Lung (tissue), 12 donors: ENCODE results near the gene ABITRAM. TPM values are rescaled to one million over a fixed set of nuclear protein-coding genes. Genes with fewer than 3 reads are reported as not detected.
"Not testable (repeated sequence)": the region's sequence is repeated elsewhere in the genome, so short reads cannot be mapped to it uniquely, and the experiment has no call there.

ENCODE experiments used
- ATAC-seq: fragments of 200-7000 bp; cut with Tn5 transposase; one replicate; pipeline ENCODE4 v1.9.1; 2020; ENCODE audit warnings: moderate number of reproducible peaks; ENCODE audit not compliant: insufficient read depth, low FRiP score
- DNase-seq, 3 donors: peaks; one replicate each; pipeline ENCODE4 v3.0.0-alpha.2; 2013 to 2017
- H3K27ac ChIP-seq, 2 donors: one replicate each; pipeline ENCODE4 v1.5.1; 2013; ENCODE audit warnings: mild to moderate bottlenecking in 2 of 2, moderate library complexity in 2 of 2, control low read depth in 1 of 2, inconsistent platforms in 1 of 2, low read depth in 1 of 2, low read length in 1 of 2
- H3K27me3 ChIP-seq, 3 donors: one replicate each; pipeline ENCODE4 v1.5.1; 2013; ENCODE audit warnings: low read length in 2 of 3; ENCODE audit not compliant: control insufficient read depth in 3 of 3, insufficient read depth in 3 of 3
- H3K36me3 ChIP-seq, 4 donors: one replicate each; pipeline ENCODE4 v1.5.1; 2013; ENCODE audit warnings: low read length in 4 of 4, mild to moderate bottlenecking in 1 of 4, moderate library complexity in 1 of 4; ENCODE audit not compliant: control insufficient read depth in 4 of 4, insufficient read depth in 4 of 4
- H3K4me1 ChIP-seq, 5 donors: one replicate each; pipeline ENCODE4 v1.5.1; 2013; ENCODE audit warnings: low read length in 5 of 5, mild to moderate bottlenecking in 2 of 5, moderate library complexity in 1 of 5; ENCODE audit not compliant: control insufficient read depth in 5 of 5, insufficient read depth in 5 of 5
- H3K4me3 ChIP-seq: one replicate; pipeline ENCODE4 v1.5.1; 2013; ENCODE audit warnings: mild to moderate bottlenecking, control low read depth, moderate library complexity
- H3K9ac ChIP-seq, 2 donors: one replicate each; pipeline ENCODE4 v1.5.1; 2013; ENCODE audit warnings: low read length in 2 of 2, control low read depth in 1 of 2; ENCODE audit not compliant: insufficient read depth in 1 of 2
- H3K9me3 ChIP-seq, 4 donors: one replicate each; pipeline ENCODE4 v1.5.1; 2013; ENCODE audit warnings: low read length in 3 of 4, mild to moderate bottlenecking in 1 of 4, moderate library complexity in 1 of 4; ENCODE audit not compliant: control insufficient read depth in 4 of 4, insufficient read depth in 3 of 4
- CTCF ChIP-seq: IDR thresholded peaks from 2 replicates; pipeline ENCODE4 v1.5.1; 2012; ENCODE audit warnings: mild to moderate bottlenecking; ENCODE audit errors: control extremely low read depth, extremely low read depth
- WGBS, 2 donors: extraction: QIAGEN DNeasy Blood & Tissue Kit; methylation state at CpG; one replicate each; pipeline ENCODE4 v1.1.7; 2013; 5-methylcytosine and 5-hydroxymethylcytosine counted together
- polyA plus RNA-seq, 2 donors: library from polyadenylated mRNA; stranded (reverse); fragments of 200-250 nt; gene quantifications; one replicate each; pipeline ENCODE4 v1.2.1, GENCODE V29; 2013
- total RNA-seq, 2 donors: library from RNA; depleted of rRNA in 1 of 2; stranded (reverse); fragments of >200 nt in 1 of 2; gene quantifications; one replicate each; pipeline ENCODE4 v1.2.1, GENCODE V29; 2014 to 2021
- donor health status: control.
- donor health status: control.
- donor health status: Bipolar disorder and iron deficiency.
- donor health status: healthy.
- donor health status: DM: yes; HTN: yes; CAD: no.

The ABITRAM gene
- total and polyA plus RNA-seq, 4 donors = 13.5 to 17.3 (median 15.6) TPM

GRCh38 chr9:108889649-108890067 lies 44.5 kb upstream of the ABITRAM start:
- Histone ChIP-seq H3K36me3 (peaks cover 23 to 48% (median 32%) of the 10 kb centered on the region in 4 donors), H3K4me3 (no peak overlapping the region), H3K27ac (no peak overlapping the region), H3K9me3 (no peaks in the 10 kb centered on the region), H3K27me3 (no peaks in the 10 kb centered on the region), H3K9ac (no peak overlapping the region), H3K4me1 (peaks cover 0 to 3% (median 3%) of the 10 kb centered on the region in 5 donors)
- WGBS, 2 donors = 90 to 95% methylated on average over 4 of the region's 4 CpGs
- ATAC-seq (no peak), DNase-seq (peak in 2 of 3 donors; percentile 29 to 62)
- no peak for TF ChIP-seq CTCF

- no peak for ATAC-seq
- no peak for TF ChIP-seq CTCF
- Histone ChIP-seq H3K4me3 (no peak overlapping the region), H3K36me3 (peaks cover 31 to 66% (median 39%) of the 10 kb centered on the region in 4 donors), H3K9me3 (no peaks in the 10 kb centered on the region), H3K27ac (no peak overlapping the region), H3K27me3 (no peaks in the 10 kb centered on the region), H3K4me1 (no peaks in the 10 kb centered on the region), H3K9ac (no peak overlapping the region)
- DNase-seq = no peak
- 85 to 93% methylated on average over 4 of the region's 4 CpGs for WGBS, 2 donors
Measured at GRCh38 chr9:108894225-108894997, 39.8 kb upstream of the ABITRAM start.

DNA sequence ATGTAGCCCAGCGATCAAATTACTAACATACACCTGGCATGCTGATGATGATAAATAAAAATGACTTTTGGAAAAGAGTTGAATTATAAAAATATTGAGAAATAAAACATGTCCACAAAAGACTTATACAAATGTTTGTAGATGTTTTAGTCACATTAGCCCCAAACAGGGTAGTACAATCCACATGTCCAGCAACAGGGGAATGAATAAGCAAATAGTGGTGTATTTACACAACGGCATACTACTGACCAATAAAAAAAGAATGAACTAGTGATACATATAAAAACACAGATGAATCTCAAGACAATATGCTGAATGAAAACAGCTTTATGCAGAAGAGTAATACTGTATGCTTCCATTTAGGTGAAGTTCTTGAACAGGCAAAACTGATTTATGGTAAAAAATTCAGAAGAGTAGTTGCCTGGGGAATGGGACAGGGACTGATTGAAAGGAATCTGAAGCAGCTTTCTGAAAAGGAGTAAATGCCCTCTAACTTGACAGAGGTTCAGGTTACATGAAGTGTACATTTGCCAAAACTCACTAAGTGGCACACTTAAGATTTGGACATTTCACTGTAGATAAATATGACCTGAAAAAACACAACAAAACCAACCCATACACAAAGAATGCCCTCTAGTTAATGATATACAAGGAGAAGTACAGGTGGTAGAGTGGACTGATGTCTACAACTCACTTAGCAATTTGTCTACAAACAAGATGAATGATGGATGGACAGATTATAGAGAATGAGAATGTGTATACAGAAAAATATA lies 36.7 kb upstream of the ABITRAM start:
- Histone ChIP-seq H3K36me3 (peaks cover 24 to 62% (median 38%) of the 10 kb centered on the region in 4 donors), H3K27ac (no peak overlapping the region), H3K27me3 (no peaks in the 10 kb centered on the region), H3K9me3 (no peaks in the 10 kb centered on the region), H3K4me1 (no peaks in the 10 kb centered on the region), H3K4me3 (no peak overlapping the region), H3K9ac (no peak overlapping the region)
- DNase-seq (no peak), ATAC-seq (no peak)
- WGBS, 2 donors = 98% methylated on average over 2 of the region's 2 CpGs
- no peak for TF ChIP-seq CTCF

GRCh38 chr9:108899023-108899695 lies 35.0 kb upstream of the ABITRAM start:
- WGBS, 2 donors = 95 to 98% methylated on average over 8 of the region's 8 CpGs

More at GRCh38 chr9:108899023-108899695, 35.0 kb upstream of the ABITRAM start:
- not testable (repeated sequence) for H3K9ac ChIP-seq, H3K27me3 ChIP-seq, H3K4me1 ChIP-seq, H3K4me3 ChIP-seq, H3K27ac ChIP-seq, DNase-seq, H3K9me3 ChIP-seq, ATAC-seq
- peaks cover 19 to 57% (median 40%) of the 10 kb centered on the region in 4 donors for H3K36me3 ChIP-seq
